ENCODE measurements around the gene BCL3. TPM values are rescaled to one million over a fixed set of nuclear protein-coding genes. Genes with fewer than 3 reads are reported as not detected.
A peak's percentile ranks its signal among the peaks of the same experiment; 100 is the strongest.

BCL3 gene
- total and polyA plus RNA-seq, 10 of the 15 experiments (the other 5 are each of a cell fraction or from before 2014, with no cell fraction given): 0.55 to 22.7 (median 3.6) TPM

DNA sequence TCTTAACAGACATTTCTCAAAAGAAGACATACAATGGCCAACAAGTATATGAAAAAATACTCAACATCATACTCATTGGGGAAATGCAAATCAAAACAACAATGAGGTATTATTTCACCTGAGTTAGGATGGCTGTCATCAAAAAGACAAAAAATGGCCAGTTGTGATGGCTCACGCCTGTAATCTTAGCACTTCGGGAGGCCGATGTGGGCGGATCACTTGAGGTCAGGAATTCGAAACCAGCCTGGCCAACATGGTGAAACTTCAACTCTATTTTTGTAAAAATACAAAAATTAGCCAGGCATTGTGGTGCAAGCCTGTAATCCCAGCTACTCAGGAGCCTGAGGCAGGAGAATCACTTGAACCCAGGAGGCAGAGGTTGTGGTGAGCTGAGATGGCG lies 27.6 kb upstream of the BCL3 start:
- SMC1A ChIA-PET (ENCODE audit: uncharacterized antibody, unreplicated experiment): interaction anchor here (1.1 to 8.7 kb wide), 8 partner anchors 15 to 67 kb away, joined by 3 to 328 read pairs (median 20); partner anchors contain the start of gene BCL3
- FAIRE-seq: no peak
- RAD21 ChIA-PET (ENCODE audit: unreplicated experiment): interaction anchor here (0.6 to 7.8 kb wide), 5 partner anchors 9 to 51 kb away, joined by 3 to 302 read pairs (median 8); no protein-coding TSS in a partner anchor
- Histone ChIP-seq H3K4me1 (ENCODE audit: control insufficient read depth, insufficient read depth, low read length) (peaks cover 51% of the 10 kb centered on the region), H3K9me3 (replicated peaks; ENCODE audit: control insufficient read depth, insufficient read depth, low read length) (no peaks in the 10 kb centered on the region; the same call in 2 of the 3 replicates), H3K4me3 (no peak overlapping the region), H3K27me3 (replicated peaks in 1 of 2; ENCODE audit: control insufficient read depth in 2 of 2, insufficient read depth in 2 of 2, low read length in 1 of 2) (no peaks in the 10 kb centered on the region), H3K4me2 (ENCODE audit: control insufficient read depth, insufficient read depth) (no peak overlapping the region), H3K9ac (ENCODE audit: control insufficient read depth, insufficient read depth, low read length) (no peak overlapping the region), H3K36me3 (ENCODE audit: control insufficient read depth in 2 of 2, insufficient read depth in 2 of 2, low read length in 1 of 2) (no peaks in the 10 kb centered on the region), H3K79me2 (ENCODE audit: control insufficient read depth, insufficient read depth, low read length) (no peaks in the 10 kb centered on the region), H4K20me1 (ENCODE audit: control insufficient read depth, insufficient read depth) (no peaks in the 10 kb centered on the region), H3K27ac (ENCODE audit: control insufficient read depth, insufficient read depth) (0 out of 2 replicates have a peak overlapping the region, but pooled peaks have one; percentile 64), H2AFZ (ENCODE audit: control insufficient read depth, low read depth, low read length) (no peak overlapping the region)
- no peak for ATAC-seq
- WGBS (ENCODE audit: insufficient coverage, insufficient replicate concordance, low lambda C conversion rate, missing lambda C conversion rate): 23% methylated on average over 6 of the region's 6 CpGs
- CTCF ChIA-PET: interaction anchor here (4.7 to 16.8 kb wide), 5 partner anchors 15 to 62 kb away, joined by 31 to 513 read pairs (median 109); partner anchors contain the start of gene BCL3
- in situ Hi-C loops (cut with MboI): loop anchor here (5.0 kb wide), 1 partner anchor 51 kb away; no protein-coding TSS in a partner anchor
- intact Hi-C loops (cut with micrococcal nuclease; ENCODE audit: unreplicated experiment): no loop called here
- POLR2A ChIA-PET: interaction anchor here (0.6 to 2.2 kb wide), 3 partner anchors 16 to 48 kb away, joined by 4 to 7 read pairs (median 6); no protein-coding TSS in a partner anchor
- no peak for DNase-seq (ENCODE audit: low read depth, low spot score)
- BruUV-seq (replicated peaks): no TSS peak
- TF ChIP-seq KLF5 (IDR thresholded peaks at IDR 0.05; ENCODE audit: partially characterized antibody) (no peak), BHLHE40 (IDR thresholded peaks at IDR 0.05; ENCODE audit: borderline replicate concordance in 1 of 2, low read depth in 2 of 2, low read length in 1 of 2) (peak in 1 of 2 experiments; percentile 23; a peak in 1 of 4 replicates), RAD21 (IDR thresholded peaks at IDR 0.05; ENCODE audit: insufficient read depth, low read depth, low read length) (no peak), NR2C2 (IDR thresholded peaks at IDR 0.05; ENCODE audit: borderline replicate concordance, control insufficient read depth, insufficient read length, low read depth) (no peak), RFX5 (IDR thresholded peaks at IDR 0.05; ENCODE audit: low read depth, low read length) (no peak), ASH2L (IDR thresholded peaks at IDR 0.05; ENCODE audit: borderline replicate concordance, low read depth) (no peak), HDAC2 (IDR thresholded peaks at IDR 0.05) (no peak), POLR2A (IDR thresholded peaks at IDR 0.05; ENCODE audit: low read depth, low read length) (no peak), IRF3 (IDR thresholded peaks at IDR 0.05) (no peak), ATF7 (IDR thresholded peaks at IDR 0.05; ENCODE audit: low read depth) (peak; percentile 51), MXI1 (IDR thresholded peaks at IDR 0.05; ENCODE audit: low read depth, low read length) (no peak), MEF2A (IDR thresholded peaks at IDR 0.05; ENCODE audit: insufficient read depth, low read depth, low read length) (no peak), HDAC6 (IDR thresholded peaks at IDR 0.05; ENCODE audit: unreplicated experiment) (no peak), DPF2 (IDR thresholded peaks at IDR 0.05) (no peak), E4F1 (IDR thresholded peaks at IDR 0.05; ENCODE audit: borderline replicate concordance, partially characterized antibody) (no peak), NBN (IDR thresholded peaks at IDR 0.05) (no peak)
- TF ChIP-seq, protein P1, sequence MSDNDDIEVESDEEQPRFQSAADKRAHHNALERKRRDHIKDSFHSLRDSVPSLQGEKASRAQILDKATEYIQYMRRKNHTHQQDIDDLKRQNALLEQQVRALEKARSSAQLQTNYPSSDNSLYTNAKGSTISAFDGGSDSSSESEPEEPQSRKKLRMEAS (IDR thresholded peaks at IDR 0.05; ENCODE audit: low read depth, low read length): no peak
- TF ChIP-seq, protein P2, sequence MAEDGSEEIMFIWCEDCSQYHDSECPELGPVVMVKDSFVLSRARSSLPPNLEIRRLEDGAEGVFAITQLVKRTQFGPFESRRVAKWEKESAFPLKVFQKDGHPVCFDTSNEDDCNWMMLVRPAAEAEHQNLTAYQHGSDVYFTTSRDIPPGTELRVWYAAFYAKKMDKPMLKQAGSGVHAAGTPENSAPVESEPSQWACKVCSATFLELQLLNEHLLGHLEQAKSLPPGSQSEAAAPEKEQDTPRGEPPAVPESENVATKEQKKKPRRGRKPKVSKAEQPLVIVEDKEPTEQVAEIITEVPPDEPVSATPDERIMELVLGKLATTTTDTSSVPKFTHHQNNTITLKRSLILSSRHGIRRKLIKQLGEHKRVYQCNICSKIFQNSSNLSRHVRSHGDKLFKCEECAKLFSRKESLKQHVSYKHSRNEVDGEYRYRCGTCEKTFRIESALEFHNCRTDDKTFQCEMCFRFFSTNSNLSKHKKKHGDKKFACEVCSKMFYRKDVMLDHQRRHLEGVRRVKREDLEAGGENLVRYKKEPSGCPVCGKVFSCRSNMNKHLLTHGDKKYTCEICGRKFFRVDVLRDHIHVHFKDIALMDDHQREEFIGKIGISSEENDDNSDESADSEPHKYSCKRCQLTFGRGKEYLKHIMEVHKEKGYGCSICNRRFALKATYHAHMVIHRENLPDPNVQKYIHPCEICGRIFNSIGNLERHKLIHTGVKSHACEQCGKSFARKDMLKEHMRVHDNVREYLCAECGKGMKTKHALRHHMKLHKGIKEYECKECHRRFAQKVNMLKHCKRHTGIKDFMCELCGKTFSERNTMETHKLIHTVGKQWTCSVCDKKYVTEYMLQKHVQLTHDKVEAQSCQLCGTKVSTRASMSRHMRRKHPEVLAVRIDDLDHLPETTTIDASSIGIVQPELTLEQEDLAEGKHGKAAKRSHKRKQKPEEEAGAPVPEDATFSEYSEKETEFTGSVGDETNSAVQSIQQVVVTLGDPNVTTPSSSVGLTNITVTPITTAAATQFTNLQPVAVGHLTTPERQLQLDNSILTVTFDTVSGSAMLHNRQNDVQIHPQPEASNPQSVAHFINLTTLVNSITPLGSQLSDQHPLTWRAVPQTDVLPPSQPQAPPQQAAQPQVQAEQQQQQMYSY (CRISPR knock-in tag; IDR thresholded peaks at IDR 0.05): no peak
